SK-N-MC (cell line): ENCODE results near the gene SEC63.

Source experiments
- EZH2 ChIP-seq: fragments of 200-600 bp; sonication (generic); IDR thresholded peaks from one replicate; pipeline ENCODE4 v1.6.1; 2017; ENCODE audit warnings: antibody characterized with exemption
- POLR2AphosphoS5 ChIP-seq: IDR thresholded peaks from 2 replicates; pipeline ENCODE4 v1.6.1; 2012; ENCODE audit warnings: mild to moderate bottlenecking, low read depth, low read length, borderline replicate concordance

- TF ChIP-seq EZH2 (no peak), POLR2AphosphoS5 (no peak)
These were observed 41.3 kb upstream of the SEC63 start for GRCh38 chr6:107999341-107999740.
